Purkinje cell (primary cell): ENCODE data around the gene TSPAN11. TPM values are rescaled to one million over a fixed set of nuclear protein-coding genes. Genes with fewer than 3 reads are reported as not detected.

Experiments used
- polyA plus RNA-seq: library from polyadenylated mRNA; unstranded; fragments of >200 nt; fragmentation: Nextera tagmentation; gene quantifications from 2 replicates; pipeline ENCODE4 v1.2.1, GENCODE V29; 2014

The TSPAN11 gene
- 0.60 and 1.5 TPM in 2 replicates for polyA plus RNA-seq

DNA sequence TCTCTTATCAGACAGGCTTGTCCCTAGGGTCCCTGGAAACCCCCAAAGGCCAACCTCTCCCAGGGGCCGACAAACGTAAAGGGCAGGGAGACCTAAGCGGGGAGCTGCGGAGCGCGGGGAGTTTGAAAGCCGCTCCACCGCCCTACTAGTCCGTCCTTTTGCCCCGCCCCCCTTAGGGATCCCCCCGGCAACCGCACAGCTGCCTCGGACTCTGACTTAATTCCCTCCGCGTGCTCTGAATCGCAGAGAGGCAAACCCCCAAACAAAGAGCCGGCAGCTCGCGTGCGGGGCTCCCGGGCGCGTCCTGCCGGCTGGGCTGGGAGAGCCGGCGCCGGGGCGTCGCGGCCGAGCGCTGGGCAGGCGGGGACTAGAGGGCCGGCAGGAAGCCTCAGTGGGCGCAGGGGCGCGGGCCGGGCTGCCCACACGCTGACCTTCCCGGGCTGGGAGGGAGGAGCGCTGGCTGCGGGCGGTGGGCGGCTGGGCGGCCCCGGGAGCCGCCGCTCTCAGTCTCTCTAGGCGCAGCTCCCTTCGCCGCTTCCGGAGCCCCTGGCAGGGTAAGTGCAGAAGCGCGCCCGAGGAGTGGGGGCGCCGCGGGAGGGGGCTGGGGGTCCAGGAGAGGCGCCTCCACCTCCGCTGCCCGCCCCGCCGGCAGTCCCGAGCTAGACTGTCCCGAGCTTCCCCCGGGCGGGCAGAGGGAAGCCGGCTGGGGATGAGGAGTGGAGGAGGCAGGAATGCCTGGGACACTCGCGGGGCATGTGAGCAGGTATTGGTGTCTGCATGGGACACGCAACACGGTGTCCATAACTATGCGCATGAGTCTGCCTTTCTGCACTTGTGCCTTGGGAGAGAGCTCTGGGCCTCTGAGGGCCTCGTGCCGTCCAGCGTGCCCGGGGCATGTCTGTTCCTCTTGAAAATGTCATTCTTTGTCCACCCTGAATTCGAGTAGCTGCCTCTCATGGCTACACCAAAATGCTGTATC is at the start of gene TSPAN11:
Gene TSPAN11, plus strand, starts transcription at position 506 of the 979 bp plus-strand sequence. CDS start 27,244 bp downstream, outside the sequence.

Other genes with a start within 250 kb of the TSPAN11 start
- 9.0 and 10.1 TPM in 2 replicates for gene IPO8, start 230.9 kb upstream of the TSPAN11 start, polyA plus RNA-seq
- gene CAPRIN2, start 171.8 kb upstream of the TSPAN11 start, polyA plus RNA-seq, result 94.7 and 97.4 TPM in 2 replicates
- gene DDX11, start 147.1 kb downstream of the TSPAN11 start, polyA plus RNA-seq, result 0.36 and 0.97 TPM in 2 replicates